HEK293 (cell line): ENCODE data around the gene AR.

Experiments used
- CTCF ChIA-PET: fragments of 350-600 bp; formaldehyde crosslinking; extraction: SDS; loops from one replicate; lab custom pipeline; 2021; ENCODE audit warnings: antibody characterized with exemption; lab: Yijun Ruan, JAX
- POLR2A ChIA-PET: fragments of 300-600 bp; formaldehyde crosslinking; extraction: SDS; loops from one replicate; lab custom pipeline; 2020; ENCODE audit warnings: antibody characterized with exemption, inconsistent platforms; lab: Yijun Ruan, JAX
- H3K27ac ChIP-seq: fragments of 200-500 bp; sonication (Bioruptor generic); 2 replicates; pipeline ENCODE4 v1.5.1; 2014; ENCODE audit warnings: low read depth, low read length, control low read depth, inconsistent platforms; ENCODE audit errors: extremely low read depth
- H3K36me3 ChIP-seq, 2 experiments: fragments of 200-500 bp in 1 of 2; sonication (Bioruptor generic) in 1 of 2; 1 replicate in 1 of 2; 2 replicates in 1 of 2; pipeline ENCODE4 v1.5.1; 2014 to 2017; ENCODE audit warnings: inconsistent platforms in 2 of 2, low read length in 2 of 2; ENCODE audit not compliant: control insufficient read depth in 2 of 2, insufficient read depth in 1 of 2
- H3K4me1 ChIP-seq: fragments of 200-500 bp; sonication (Bioruptor generic); 2 replicates; pipeline ENCODE4 v1.5.1; 2014; ENCODE audit warnings: mild to moderate bottlenecking, low read length, inconsistent platforms; ENCODE audit not compliant: control insufficient read depth, insufficient read depth
- H3K4me3 ChIP-seq: 2 replicates; pipeline ENCODE4 v1.5.1; 2011; ENCODE audit warnings: low read depth, mild to moderate bottlenecking, control low read depth, low read length, moderate library complexity
- H3K9me3 ChIP-seq: fragments of 200-500 bp; sonication (Bioruptor generic); 2 replicates; pipeline ENCODE4 v1.5.1; 2014; ENCODE audit warnings: low read depth, low read length, inconsistent platforms; ENCODE audit not compliant: control insufficient read depth, insufficient read depth
- BCL11B ChIP-seq: fragments of 450-650 bp; formaldehyde crosslinking; IDR thresholded peaks from 2 replicates; pipeline ENCODE4 v1.5.1; 2016; ENCODE audit warnings: low read depth, missing biosample characterization, missing genetic modification characterization
- EGR2 ChIP-seq: fragments of 450-650 bp; formaldehyde crosslinking; IDR thresholded peaks from 2 replicates; pipeline ENCODE4 v1.5.1; 2016; ENCODE audit warnings: low read depth, missing biosample characterization, missing genetic modification characterization
- HOXC10 ChIP-seq: sonication (generic); formaldehyde crosslinking; IDR thresholded peaks from 2 replicates; pipeline ENCODE4 v1.8.1; 2023; ENCODE audit warnings: mild to moderate bottlenecking, missing genetic modification reagents
- OSR2 ChIP-seq: fragments of 450-650 bp; formaldehyde crosslinking; IDR thresholded peaks from 2 replicates; pipeline ENCODE4 v1.5.1; 2016; ENCODE audit warnings: missing biosample characterization, missing genetic modification characterization
- PATZ1 ChIP-seq: fragments of 450-650 bp; formaldehyde crosslinking; IDR thresholded peaks from 2 replicates; pipeline ENCODE4 v1.5.1; 2016; ENCODE audit warnings: missing biosample characterization, missing genetic modification characterization
- ZBTB48 ChIP-seq: fragments of 450-650 bp; formaldehyde crosslinking; IDR thresholded peaks from 2 replicates; pipeline ENCODE4 v1.5.1; 2016; ENCODE audit warnings: missing biosample characterization, missing genetic modification characterization
- ZBTB8A ChIP-seq: fragments of 450-650 bp; formaldehyde crosslinking; IDR thresholded peaks from 2 replicates; pipeline ENCODE4 v1.5.1; 2016; ENCODE audit warnings: missing biosample characterization, missing genetic modification characterization
- ZNF174 ChIP-seq: fragments of 450-650 bp; formaldehyde crosslinking; IDR thresholded peaks from 2 replicates; pipeline ENCODE4 v1.5.0; 2017; ENCODE audit warnings: missing biosample characterization, mild to moderate bottlenecking, missing genetic modification characterization
- ZNF202 ChIP-seq: fragments of 450-650 bp; formaldehyde crosslinking; IDR thresholded peaks from 2 replicates; pipeline ENCODE4 v1.5.1; 2016; ENCODE audit warnings: missing biosample characterization, missing genetic modification characterization, borderline replicate concordance
- ZNF214 ChIP-seq: fragments of 450-650 bp; formaldehyde crosslinking; IDR thresholded peaks from 2 replicates; pipeline ENCODE4 v1.5.1; 2017; ENCODE audit warnings: missing biosample characterization, mild to moderate bottlenecking, missing genetic modification characterization, borderline replicate concordance
- ZNF302 ChIP-seq: fragments of 450-650 bp; formaldehyde crosslinking; IDR thresholded peaks from 2 replicates; pipeline ENCODE4 v1.5.1; 2016; ENCODE audit warnings: missing biosample characterization, missing genetic modification characterization, low read depth
- ZNF366 ChIP-seq: fragments of 450-650 bp; formaldehyde crosslinking; conservative IDR thresholded peaks from 2 replicates; pipeline ENCODE4 v1.5.1; 2016; ENCODE audit warnings: missing biosample characterization, missing genetic modification characterization
- ZNF423 ChIP-seq: fragments of 450-650 bp; formaldehyde crosslinking; IDR thresholded peaks from 2 replicates; pipeline ENCODE4 v1.5.1; 2016; ENCODE audit warnings: missing biosample characterization, missing genetic modification characterization
- ZNF600 ChIP-seq: fragments of 450-650 bp; formaldehyde crosslinking; IDR thresholded peaks from 2 replicates; pipeline ENCODE4 v1.5.1; 2016; ENCODE audit warnings: missing biosample characterization, missing genetic modification characterization
- ZNF654 ChIP-seq: fragments of 450-650 bp; formaldehyde crosslinking; IDR thresholded peaks from 2 replicates; pipeline ENCODE4 v1.5.1; 2016; ENCODE audit warnings: low read depth, missing biosample characterization, missing genetic modification characterization
- ZNF747 ChIP-seq: fragments of 450-650 bp; formaldehyde crosslinking; IDR thresholded peaks from 2 replicates; pipeline ENCODE4 v1.5.1; 2016; ENCODE audit warnings: missing biosample characterization, missing genetic modification characterization
- ZNF792 ChIP-seq: fragments of 450-650 bp; formaldehyde crosslinking; IDR thresholded peaks from 2 replicates; pipeline ENCODE4 v1.5.1; 2016; ENCODE audit warnings: missing biosample characterization, missing genetic modification characterization
- TF ChIP-seq, protein P1 (sequence below): fragments of 450-650 bp; formaldehyde crosslinking; IDR thresholded peaks from 2 replicates; pipeline ENCODE4 v1.5.1; 2016; ENCODE audit warnings: missing biosample characterization, missing genetic modification characterization
- TF ChIP-seq, protein P2 (sequence below): fragments of 450-650 bp; formaldehyde crosslinking; IDR thresholded peaks from 2 replicates; pipeline ENCODE4 v1.5.1; 2016; ENCODE audit warnings: missing biosample characterization, missing genetic modification characterization
- TF ChIP-seq, protein P3 (sequence below): fragments of 450-650 bp; formaldehyde crosslinking; IDR thresholded peaks from 2 replicates; pipeline ENCODE4 v1.5.1; 2016; ENCODE audit warnings: missing biosample characterization, missing genetic modification characterization
- TF ChIP-seq, protein P4 (sequence below): fragments of 450-650 bp; formaldehyde crosslinking; IDR thresholded peaks from 2 replicates; pipeline ENCODE4 v1.5.1; 2017; ENCODE audit warnings: missing biosample characterization, missing genetic modification characterization
- TF ChIP-seq, protein P5 (sequence below): fragments of 450-650 bp; formaldehyde crosslinking; optimal IDR thresholded peaks from 2 replicates; pipeline ENCODE3; 2016; ENCODE audit warnings: missing biosample characterization, mild to moderate bottlenecking, missing genetic modification characterization
- TF ChIP-seq, protein P6 (sequence below): fragments of 450-650 bp; formaldehyde crosslinking; conservative IDR thresholded peaks from 2 replicates; pipeline ENCODE4 v1.5.1; 2016; ENCODE audit warnings: low read depth, missing biosample characterization, missing genetic modification characterization

Gene AR

GRCh38 chrX:67700602-67701001 lies 156.8 kb downstream of the AR start (continued):
- TF ChIP-seq, protein P1, sequence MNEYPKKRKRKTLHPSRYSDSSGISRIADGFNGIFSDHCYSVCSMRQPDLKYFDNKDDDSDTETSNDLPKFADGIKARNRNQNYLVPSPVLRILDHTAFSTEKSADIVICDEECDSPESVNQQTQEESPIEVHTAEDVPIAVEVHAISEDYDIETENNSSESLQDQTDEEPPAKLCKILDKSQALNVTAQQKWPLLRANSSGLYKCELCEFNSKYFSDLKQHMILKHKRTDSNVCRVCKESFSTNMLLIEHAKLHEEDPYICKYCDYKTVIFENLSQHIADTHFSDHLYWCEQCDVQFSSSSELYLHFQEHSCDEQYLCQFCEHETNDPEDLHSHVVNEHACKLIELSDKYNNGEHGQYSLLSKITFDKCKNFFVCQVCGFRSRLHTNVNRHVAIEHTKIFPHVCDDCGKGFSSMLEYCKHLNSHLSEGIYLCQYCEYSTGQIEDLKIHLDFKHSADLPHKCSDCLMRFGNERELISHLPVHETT (tag by site-specific recombination), result no peak
- TF ChIP-seq ZNF654 (tag by site-specific recombination) (no peak), PATZ1 (tag by site-specific recombination) (no peak), ZNF174 (tag by site-specific recombination) (no peak), ZNF302 (no peak), EGR2 (tag by site-specific recombination) (no peak), ZBTB48 (tag by site-specific recombination) (no peak), OSR2 (tag by site-specific recombination) (no peak), ZNF600 (no peak), ZNF792 (no peak), BCL11B (tag by site-specific recombination) (no peak), ZNF747 (tag by site-specific recombination) (no peak)
- TF ChIP-seq, protein P2, sequence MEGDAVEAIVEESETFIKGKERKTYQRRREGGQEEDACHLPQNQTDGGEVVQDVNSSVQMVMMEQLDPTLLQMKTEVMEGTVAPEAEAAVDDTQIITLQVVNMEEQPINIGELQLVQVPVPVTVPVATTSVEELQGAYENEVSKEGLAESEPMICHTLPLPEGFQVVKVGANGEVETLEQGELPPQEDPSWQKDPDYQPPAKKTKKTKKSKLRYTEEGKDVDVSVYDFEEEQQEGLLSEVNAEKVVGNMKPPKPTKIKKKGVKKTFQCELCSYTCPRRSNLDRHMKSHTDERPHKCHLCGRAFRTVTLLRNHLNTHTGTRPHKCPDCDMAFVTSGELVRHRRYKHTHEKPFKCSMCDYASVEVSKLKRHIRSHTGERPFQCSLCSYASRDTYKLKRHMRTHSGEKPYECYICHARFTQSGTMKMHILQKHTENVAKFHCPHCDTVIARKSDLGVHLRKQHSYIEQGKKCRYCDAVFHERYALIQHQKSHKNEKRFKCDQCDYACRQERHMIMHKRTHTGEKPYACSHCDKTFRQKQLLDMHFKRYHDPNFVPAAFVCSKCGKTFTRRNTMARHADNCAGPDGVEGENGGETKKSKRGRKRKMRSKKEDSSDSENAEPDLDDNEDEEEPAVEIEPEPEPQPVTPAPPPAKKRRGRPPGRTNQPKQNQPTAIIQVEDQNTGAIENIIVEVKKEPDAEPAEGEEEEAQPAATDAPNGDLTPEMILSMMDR (tag by site-specific recombination), result no peak
- TF ChIP-seq, protein P3, sequence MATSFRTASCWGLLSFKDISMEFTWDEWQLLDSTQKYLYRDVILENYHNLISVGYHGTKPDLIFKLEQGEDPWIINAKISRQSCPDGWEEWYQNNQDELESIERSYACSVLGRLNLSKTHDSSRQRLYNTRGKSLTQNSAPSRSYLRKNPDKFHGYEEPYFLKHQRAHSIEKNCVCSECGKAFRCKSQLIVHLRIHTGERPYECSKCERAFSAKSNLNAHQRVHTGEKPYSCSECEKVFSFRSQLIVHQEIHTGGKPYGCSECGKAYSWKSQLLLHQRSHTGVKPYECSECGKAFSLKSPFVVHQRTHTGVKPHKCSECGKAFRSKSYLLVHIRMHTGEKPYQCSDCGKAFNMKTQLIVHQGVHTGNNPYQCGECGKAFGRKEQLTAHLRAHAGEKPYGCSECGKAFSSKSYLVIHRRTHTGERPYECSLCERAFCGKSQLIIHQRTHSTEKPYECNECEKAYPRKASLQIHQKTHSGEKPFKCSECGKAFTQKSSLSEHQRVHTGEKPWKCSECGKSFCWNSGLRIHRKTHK, result no peak
- TF ChIP-seq, protein P4, sequence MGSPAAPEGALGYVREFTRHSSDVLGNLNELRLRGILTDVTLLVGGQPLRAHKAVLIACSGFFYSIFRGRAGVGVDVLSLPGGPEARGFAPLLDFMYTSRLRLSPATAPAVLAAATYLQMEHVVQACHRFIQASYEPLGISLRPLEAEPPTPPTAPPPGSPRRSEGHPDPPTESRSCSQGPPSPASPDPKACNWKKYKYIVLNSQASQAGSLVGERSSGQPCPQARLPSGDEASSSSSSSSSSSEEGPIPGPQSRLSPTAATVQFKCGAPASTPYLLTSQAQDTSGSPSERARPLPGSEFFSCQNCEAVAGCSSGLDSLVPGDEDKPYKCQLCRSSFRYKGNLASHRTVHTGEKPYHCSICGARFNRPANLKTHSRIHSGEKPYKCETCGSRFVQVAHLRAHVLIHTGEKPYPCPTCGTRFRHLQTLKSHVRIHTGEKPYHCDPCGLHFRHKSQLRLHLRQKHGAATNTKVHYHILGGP, result no peak
- TF ChIP-seq, all 188 proteins: peak for 0

DNA sequence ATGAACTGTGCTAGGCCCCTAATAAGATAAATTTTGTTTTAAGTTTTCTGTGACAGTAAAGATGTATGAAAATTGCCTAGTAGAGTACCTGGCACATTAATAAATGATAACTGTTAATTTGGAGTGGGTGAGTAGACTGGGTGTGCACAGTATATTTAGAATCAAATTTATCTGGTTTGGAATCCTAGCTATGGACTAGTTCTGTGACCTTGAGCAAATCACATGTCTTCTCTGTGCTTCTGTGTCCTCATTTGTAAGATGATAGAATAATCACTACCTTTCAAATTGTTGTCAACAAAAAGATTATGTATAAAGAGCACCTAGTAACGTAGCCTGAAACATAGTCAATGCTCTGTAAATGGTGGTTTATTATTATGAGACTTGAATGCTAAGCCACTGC lies 170.2 kb downstream of the AR start:
- CTCF ChIA-PET, result interaction anchor here (0.7 kb wide), 1 partner anchor 8 kb away, joined by 3 read pairs; no protein-coding TSS in a partner anchor
- Histone ChIP-seq H3K9me3 (no peaks in the 10 kb centered on the region; the same call in none of the 2 replicates), H3K36me3 (peaks cover 0 to 44% of the 10 kb centered on the region in 2 experiments; a peak in 1 of 3 replicates), H3K27ac (no peak overlapping the region), H3K4me1 (no peaks in the 10 kb centered on the region), H3K4me3 (no peak overlapping the region)
- POLR2A ChIA-PET, result no interaction called here
- TF ChIP-seq, protein P5, sequence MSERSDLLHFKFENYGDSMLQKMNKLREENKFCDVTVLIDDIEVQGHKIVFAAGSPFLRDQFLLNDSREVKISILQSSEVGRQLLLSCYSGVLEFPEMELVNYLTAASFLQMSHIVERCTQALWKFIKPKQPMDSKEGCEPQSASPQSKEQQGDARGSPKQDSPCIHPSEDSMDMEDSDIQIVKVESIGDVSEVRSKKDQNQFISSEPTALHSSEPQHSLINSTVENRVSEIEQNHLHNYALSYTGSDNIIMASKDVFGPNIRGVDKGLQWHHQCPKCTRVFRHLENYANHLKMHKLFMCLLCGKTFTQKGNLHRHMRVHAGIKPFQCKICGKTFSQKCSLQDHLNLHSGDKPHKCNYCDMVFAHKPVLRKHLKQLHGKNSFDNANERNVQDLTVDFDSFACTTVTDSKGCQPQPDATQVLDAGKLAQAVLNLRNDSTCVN (tag by site-specific recombination), result no peak
- no peak for TF ChIP-seq ZBTB48 (tag by site-specific recombination)
- TF ChIP-seq ZNF423 (tag by site-specific recombination), result no peak
- TF ChIP-seq HOXC10 (CRISPR knock-in tag), result no peak
- no peak for TF ChIP-seq ZNF214
- TF ChIP-seq ZNF202 (tag by site-specific recombination), result no peak
- TF ChIP-seq, protein P6, sequence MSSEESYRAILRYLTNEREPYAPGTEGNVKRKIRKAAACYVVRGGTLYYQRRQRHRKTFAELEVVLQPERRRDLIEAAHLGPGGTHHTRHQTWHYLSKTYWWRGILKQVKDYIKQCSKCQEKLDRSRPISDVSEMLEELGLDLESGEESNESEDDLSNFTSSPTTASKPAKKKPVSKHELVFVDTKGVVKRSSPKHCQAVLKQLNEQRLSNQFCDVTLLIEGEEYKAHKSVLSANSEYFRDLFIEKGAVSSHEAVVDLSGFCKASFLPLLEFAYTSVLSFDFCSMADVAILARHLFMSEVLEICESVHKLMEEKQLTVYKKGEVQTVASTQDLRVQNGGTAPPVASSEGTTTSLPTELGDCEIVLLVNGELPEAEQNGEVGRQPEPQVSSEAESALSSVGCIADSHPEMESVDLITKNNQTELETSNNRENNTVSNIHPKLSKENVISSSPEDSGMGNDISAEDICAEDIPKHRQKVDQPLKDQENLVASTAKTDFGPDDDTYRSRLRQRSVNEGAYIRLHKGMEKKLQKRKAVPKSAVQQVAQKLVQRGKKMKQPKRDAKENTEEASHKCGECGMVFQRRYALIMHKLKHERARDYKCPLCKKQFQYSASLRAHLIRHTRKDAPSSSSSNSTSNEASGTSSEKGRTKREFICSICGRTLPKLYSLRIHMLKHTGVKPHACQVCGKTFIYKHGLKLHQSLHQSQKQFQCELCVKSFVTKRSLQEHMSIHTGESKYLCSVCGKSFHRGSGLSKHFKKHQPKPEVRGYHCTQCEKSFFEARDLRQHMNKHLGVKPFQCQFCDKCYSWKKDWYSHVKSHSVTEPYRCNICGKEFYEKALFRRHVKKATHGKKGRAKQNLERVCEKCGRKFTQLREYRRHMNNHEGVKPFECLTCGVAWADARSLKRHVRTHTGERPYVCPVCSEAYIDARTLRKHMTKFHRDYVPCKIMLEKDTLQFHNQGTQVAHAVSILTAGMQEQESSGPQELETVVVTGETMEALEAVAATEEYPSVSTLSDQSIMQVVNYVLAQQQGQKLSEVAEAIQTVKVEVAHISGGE, result no peak
- TF ChIP-seq ZBTB8A, result no peak
- no peak for TF ChIP-seq ZNF366 (tag by site-specific recombination)
